Brain microvascular endothelial cell (primary cell): ENCODE measurements around the gene MSL3.
A peak's percentile ranks its signal among the peaks of the same experiment; 100 is the strongest.

ENCODE experiments used
- DNase-seq: peaks from one replicate; pipeline ENCODE4 v3.0.0-alpha.2; 2020
- H3K27ac ChIP-seq: fragments of 250-450 bp; sonication (Bioruptor Pico); 2 replicates; pipeline ENCODE4 v1.5.1; 2020; ENCODE audit warnings: mild to moderate bottlenecking, moderate library complexity
- H3K27me3 ChIP-seq: fragments of 250-450 bp; sonication (Bioruptor Pico); replicated peaks from 2 replicates; pipeline ENCODE4 v1.5.1; 2020; ENCODE audit warnings: mild to moderate bottlenecking
- H3K36me3 ChIP-seq: fragments of 250-450 bp; sonication (Bioruptor Pico); replicated peaks from 2 replicates; pipeline ENCODE4 v1.5.1; 2020; ENCODE audit warnings: mild to moderate bottlenecking
- H3K4me3 ChIP-seq: 2 replicates; pipeline ENCODE4 v1.5.1; 2011; ENCODE audit warnings: low read depth, mild to moderate bottlenecking, control low read depth, low read length, moderate library complexity
- CTCF ChIP-seq: IDR thresholded peaks from 2 replicates; pipeline ENCODE4 v1.5.1; 2011; ENCODE audit warnings: low read depth, mild to moderate bottlenecking, moderate library complexity, low read length, control low read depth, inconsistent platforms; ENCODE audit errors: missing control alignments
- in situ Hi-C: cut with HindIII; loops from 2 replicates; pipeline ENCODE4 v1.10.0; 2017; ENCODE audit warnings: low sequenced_read_pairs, low pct_ligation_motif_present

MSL3 gene

GRCh38 chrX:11757719-11758399 lies at the start of gene MSL3:
Gene MSL3, plus strand, starts transcription at chrX:11758237. Its CDS starts 27 bp downstream, at chrX:11758264.
- Histone ChIP-seq H3K36me3 (no peaks in the 10 kb centered on the region), H3K4me3 (peak within 1 kb of the TSS; percentile 81), H3K27ac (peak within 1 kb of the TSS; percentile 89), H3K27me3 (no peaks in the 10 kb centered on the region)
- in situ Hi-C loops, result no loop called here
- no peak for TF ChIP-seq CTCF
- peak; percentile 29 for DNase-seq

GRCh38 chrX:11722304-11722703 lies 35.7 kb upstream of the MSL3 start:
- no peak for DNase-seq
- TF ChIP-seq CTCF, result no peak
- Histone ChIP-seq H3K4me3 (no peak overlapping the region), H3K36me3 (no peaks in the 10 kb centered on the region), H3K27ac (no peak overlapping the region), H3K27me3 (no peaks in the 10 kb centered on the region)
- in situ Hi-C loops, result no loop called here

- peak; percentile 67 for TF ChIP-seq CTCF
- DNase-seq, result peak; percentile 26
- in situ Hi-C loops, result no loop called here
- Histone ChIP-seq H3K4me3 (no peak overlapping the region), H3K27ac (no peak overlapping the region), H3K27me3 (no peaks in the 10 kb centered on the region), H3K36me3 (no peaks in the 10 kb centered on the region)
Measured at GRCh38 chrX:11724122-11725017, 33.7 kb upstream of the MSL3 start.

GRCh38 chrX:11725631-11726442 lies 32.2 kb upstream of the MSL3 start:
- TF ChIP-seq CTCF, result no peak
- in situ Hi-C loops, result no loop called here
- Histone ChIP-seq H3K4me3 (no peak overlapping the region), H3K27ac (no peak overlapping the region), H3K36me3 (no peaks in the 10 kb centered on the region), H3K27me3 (no peaks in the 10 kb centered on the region)
- DNase-seq, result no peak

- H3K4me3 ChIP-seq, result no peak overlapping the region
- DNase-seq, result no peak
- no peak overlapping the region for H3K27ac ChIP-seq
- H3K36me3 ChIP-seq, result no peaks in the 10 kb centered on the region
- H3K27me3 ChIP-seq, result no peaks in the 10 kb centered on the region
- in situ Hi-C loops, result no loop called here
- TF ChIP-seq CTCF, result no peak
Measured at GRCh38 chrX:11728556-11728955, 29.5 kb upstream of the MSL3 start.
